ENCODE measurements around the gene ATP6V1C2.

DNA sequence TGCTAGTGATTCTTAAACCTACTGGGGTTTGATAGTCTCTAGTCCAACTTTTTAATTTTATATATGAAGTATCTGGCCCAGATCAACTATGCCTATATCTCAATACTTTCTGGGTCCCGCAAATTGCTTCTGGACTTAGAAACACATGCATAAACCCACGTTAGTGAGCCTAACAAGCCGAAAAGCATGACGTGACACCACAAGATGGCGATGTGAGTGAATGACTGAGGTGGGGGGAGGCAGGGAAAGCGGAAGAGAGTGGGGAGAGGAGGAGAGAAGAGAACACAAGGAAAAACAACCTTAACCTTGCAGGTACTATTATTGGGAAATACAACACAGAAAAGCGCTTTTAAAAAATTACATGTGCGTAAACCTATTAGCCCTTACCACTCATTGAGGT, 77.4 kb downstream of the ATP6V1C2 start:
- TF ChIP-seq, protein P1, sequence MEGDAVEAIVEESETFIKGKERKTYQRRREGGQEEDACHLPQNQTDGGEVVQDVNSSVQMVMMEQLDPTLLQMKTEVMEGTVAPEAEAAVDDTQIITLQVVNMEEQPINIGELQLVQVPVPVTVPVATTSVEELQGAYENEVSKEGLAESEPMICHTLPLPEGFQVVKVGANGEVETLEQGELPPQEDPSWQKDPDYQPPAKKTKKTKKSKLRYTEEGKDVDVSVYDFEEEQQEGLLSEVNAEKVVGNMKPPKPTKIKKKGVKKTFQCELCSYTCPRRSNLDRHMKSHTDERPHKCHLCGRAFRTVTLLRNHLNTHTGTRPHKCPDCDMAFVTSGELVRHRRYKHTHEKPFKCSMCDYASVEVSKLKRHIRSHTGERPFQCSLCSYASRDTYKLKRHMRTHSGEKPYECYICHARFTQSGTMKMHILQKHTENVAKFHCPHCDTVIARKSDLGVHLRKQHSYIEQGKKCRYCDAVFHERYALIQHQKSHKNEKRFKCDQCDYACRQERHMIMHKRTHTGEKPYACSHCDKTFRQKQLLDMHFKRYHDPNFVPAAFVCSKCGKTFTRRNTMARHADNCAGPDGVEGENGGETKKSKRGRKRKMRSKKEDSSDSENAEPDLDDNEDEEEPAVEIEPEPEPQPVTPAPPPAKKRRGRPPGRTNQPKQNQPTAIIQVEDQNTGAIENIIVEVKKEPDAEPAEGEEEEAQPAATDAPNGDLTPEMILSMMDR (IDR thresholded peaks at IDR 0.05), result no peak
- TF ChIP-seq POLR2A (IDR thresholded peaks at IDR 0.05), result no peak

All from body of pancreas (tissue), 4 donors.